ENCODE results near the gene PALD1. TPM values are rescaled to one million over a fixed set of nuclear protein-coding genes. Genes with fewer than 3 reads are reported as not detected.

PALD1 gene
- total RNA-seq, 1 donor from 2014 or later = 9.6 TPM

DNA sequence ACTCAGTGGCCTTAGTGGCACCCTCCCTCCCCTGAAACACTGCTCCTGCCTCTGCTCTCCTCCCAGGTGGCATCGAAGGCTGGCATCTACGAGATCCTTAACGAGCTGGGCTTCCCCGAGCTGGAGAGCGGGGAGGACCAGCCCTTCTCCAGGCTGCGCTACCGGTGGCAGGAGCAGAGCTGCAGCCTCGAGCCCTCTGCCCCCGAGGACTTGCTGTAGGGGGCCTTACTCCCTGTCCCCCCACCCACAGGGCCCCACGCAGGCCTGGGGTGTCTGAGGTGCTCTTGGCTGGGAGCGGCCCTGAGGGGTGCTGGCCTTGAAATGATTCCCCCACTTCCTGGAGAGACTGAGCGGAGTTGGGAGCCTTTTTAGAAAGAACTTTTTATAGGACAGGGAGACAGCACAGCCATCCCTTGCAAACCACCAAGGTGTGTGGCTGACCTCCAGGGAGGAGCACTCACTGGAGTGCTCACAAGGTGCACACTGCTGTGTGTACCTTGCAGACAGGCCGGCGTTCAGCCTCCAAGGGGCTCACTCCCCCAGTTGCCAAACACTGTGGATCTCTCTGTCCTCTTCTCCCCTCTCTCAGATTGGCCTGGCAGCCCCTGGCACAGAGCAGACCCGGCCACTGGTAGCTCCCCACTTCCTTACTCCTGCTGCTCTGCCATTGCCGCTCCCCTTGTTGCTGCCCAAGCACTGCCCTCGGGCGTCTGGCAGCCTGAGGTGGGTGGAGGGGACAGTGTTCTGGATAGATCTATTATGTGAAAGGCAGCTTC is 88.1 kb downstream of the PALD1 start:
- Mint-ChIP-seq H3K36me3 (no peaks in the 10 kb centered on the region), H3K27me3 (ENCODE audit: insufficient read depth, low read depth) (peaks cover 3% of the 10 kb centered on the region), H3K4me3 (no peak overlapping the region), H3K27ac (peak overlapping the region; percentile 92), H3K4me1 (peaks cover 11% of the 10 kb centered on the region), H3K9me3 (no peaks in the 10 kb centered on the region)
- H3K27me3 ChIP-seq = no peaks in the 10 kb centered on the region
- DNase-seq (ENCODE audit: low spot score) = no peak
- no peak overlapping the region for H2AFZ ChIP-seq (replicated peaks)
- H3K36me3 ChIP-seq = no peaks in the 10 kb centered on the region
- no peaks in the 10 kb centered on the region for H3K9me3 ChIP-seq (ENCODE audit: low read depth)
- H4K20me1 ChIP-seq (ENCODE audit: low read depth) = no peaks in the 10 kb centered on the region
- H3K79me2 ChIP-seq (ENCODE audit: low read depth) = no peaks in the 10 kb centered on the region
- H3K4me3 ChIP-seq = no peak overlapping the region
- H3F3A ChIP-seq (ENCODE audit: low read depth) = no peaks in the 10 kb centered on the region
- H3K4me1 ChIP-seq = no peaks in the 10 kb centered on the region
- TF ChIP-seq EZH2 (IDR thresholded peaks at IDR 0.05) (no peak), CTCF (IDR thresholded peaks at IDR 0.05) (no peak), EZH2phosphoT487 (IDR thresholded peaks at IDR 0.05) (no peak)
- H3K9ac ChIP-seq = no peak overlapping the region
- H3K27ac ChIP-seq = no peak overlapping the region
- no peak overlapping the region for H3K4me2 ChIP-seq

GRCh38 chr10:70567603-70568002 is 89.0 kb downstream of the PALD1 start:
- Histone ChIP-seq H3K4me1 (no peaks in the 10 kb centered on the region), H4K20me1 (ENCODE audit: low read depth) (no peaks in the 10 kb centered on the region), H3K36me3 (no peaks in the 10 kb centered on the region), H3K27ac (no peak overlapping the region), H3K9me3 (ENCODE audit: low read depth) (no peaks in the 10 kb centered on the region), H3K79me2 (ENCODE audit: low read depth) (no peaks in the 10 kb centered on the region), H3K9ac (no peak overlapping the region), H3K4me2 (no peak overlapping the region), H2AFZ (replicated peaks) (no peak overlapping the region), H3F3A (ENCODE audit: low read depth) (no peaks in the 10 kb centered on the region), H3K27me3 (no peaks in the 10 kb centered on the region), H3K4me3 (no peak overlapping the region)
- Mint-ChIP-seq H3K4me1 (peaks cover 9% of the 10 kb centered on the region), H3K36me3 (no peaks in the 10 kb centered on the region), H3K4me3 (no peak overlapping the region), H3K27me3 (ENCODE audit: insufficient read depth, low read depth) (peaks cover 3% of the 10 kb centered on the region), H3K9me3 (no peaks in the 10 kb centered on the region), H3K27ac (no peak overlapping the region)
- DNase-seq (ENCODE audit: low spot score) = no peak
- TF ChIP-seq EZH2phosphoT487 (IDR thresholded peaks at IDR 0.05) = no peak
- TF ChIP-seq EZH2 (IDR thresholded peaks at IDR 0.05) = no peak

DNA sequence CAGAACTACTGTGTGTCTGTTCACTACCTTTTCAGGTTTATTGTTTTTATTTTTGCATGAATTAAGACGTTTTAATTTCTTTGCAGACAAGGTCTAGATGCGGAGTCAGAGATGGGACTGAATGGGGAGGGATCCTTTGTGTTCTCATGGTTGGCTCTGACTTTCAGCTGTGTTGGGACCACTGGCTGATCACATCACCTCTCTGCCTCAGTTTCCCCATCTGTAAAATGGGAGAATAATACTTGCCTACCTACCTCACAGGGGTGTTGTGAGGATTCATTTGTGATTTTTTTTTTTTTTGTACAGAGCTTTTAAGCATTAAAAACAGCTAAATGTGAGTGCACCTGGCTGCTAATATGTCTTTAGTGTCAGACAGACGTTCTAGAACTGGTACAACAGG is 89.5 kb downstream of the PALD1 start:
- Histone ChIP-seq H3K9ac (no peak overlapping the region), H3K27ac (no peak overlapping the region), H3K4me1 (no peaks in the 10 kb centered on the region), H3K27me3 (no peaks in the 10 kb centered on the region), H3F3A (ENCODE audit: low read depth) (no peaks in the 10 kb centered on the region), H2AFZ (replicated peaks) (no peak overlapping the region), H3K4me2 (no peak overlapping the region), H3K79me2 (ENCODE audit: low read depth) (no peaks in the 10 kb centered on the region), H3K9me3 (ENCODE audit: low read depth) (no peaks in the 10 kb centered on the region), H4K20me1 (ENCODE audit: low read depth) (no peaks in the 10 kb centered on the region), H3K36me3 (no peaks in the 10 kb centered on the region), H3K4me3 (no peak overlapping the region)
- Mint-ChIP-seq H3K4me3 (no peak overlapping the region), H3K9me3 (no peaks in the 10 kb centered on the region), H3K36me3 (no peaks in the 10 kb centered on the region), H3K4me1 (peaks cover 7% of the 10 kb centered on the region), H3K27ac (no peak overlapping the region), H3K27me3 (ENCODE audit: insufficient read depth, low read depth) (peaks cover 3% of the 10 kb centered on the region)
- no peak for TF ChIP-seq CTCF (IDR thresholded peaks at IDR 0.05)
- TF ChIP-seq EZH2phosphoT487 (IDR thresholded peaks at IDR 0.05) = no peak
- no peak for TF ChIP-seq EZH2 (IDR thresholded peaks at IDR 0.05)
- DNase-seq (ENCODE audit: low spot score) = no peak

DNA sequence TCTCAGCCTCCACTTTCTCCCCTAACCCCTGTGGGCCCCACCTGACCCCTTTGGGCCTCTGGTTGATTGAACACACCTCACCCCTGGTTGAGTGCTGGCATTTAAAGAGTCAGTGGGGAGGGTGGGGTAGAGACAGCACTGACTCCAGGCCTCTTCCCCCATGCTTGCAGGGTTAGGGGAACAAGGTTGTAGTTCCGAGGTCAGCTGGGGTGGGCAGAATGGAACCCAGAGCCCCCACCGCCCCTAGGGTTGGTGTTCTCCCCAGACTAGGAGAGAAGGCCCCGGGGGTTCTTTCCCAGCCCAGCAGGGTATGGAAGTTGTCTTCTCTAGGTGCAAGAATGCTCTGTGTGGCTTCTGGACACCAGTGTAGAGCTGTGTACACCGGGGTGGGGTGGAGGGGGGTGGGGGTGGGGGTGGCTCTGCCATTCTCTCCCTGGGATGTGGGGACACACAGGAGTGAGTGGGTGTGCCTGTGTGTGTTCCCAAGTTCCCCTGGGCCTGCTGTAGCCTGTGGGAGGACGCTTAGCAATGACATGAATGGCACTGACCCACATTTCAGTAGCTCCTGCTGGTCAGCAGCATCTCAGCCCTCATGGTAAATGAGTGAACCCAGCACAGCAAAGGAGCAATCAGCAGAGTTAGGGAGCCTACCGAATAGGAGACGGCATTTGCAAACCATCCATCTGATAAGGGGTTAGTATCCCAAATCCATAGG is 90.4 kb downstream of the PALD1 start:
- Mint-ChIP-seq H3K27ac (no peak overlapping the region), H3K4me3 (no peak overlapping the region), H3K9me3 (no peaks in the 10 kb centered on the region), H3K36me3 (no peaks in the 10 kb centered on the region), H3K4me1 (peaks cover 3% of the 10 kb centered on the region), H3K27me3 (ENCODE audit: insufficient read depth, low read depth) (peaks cover 3% of the 10 kb centered on the region)
- no peaks in the 10 kb centered on the region for H3F3A ChIP-seq (ENCODE audit: low read depth)
- H3K79me2 ChIP-seq (ENCODE audit: low read depth) = no peaks in the 10 kb centered on the region
- H3K27ac ChIP-seq = no peak overlapping the region
- H3K4me2 ChIP-seq = no peak overlapping the region
- no peak for DNase-seq (ENCODE audit: low spot score)
- H4K20me1 ChIP-seq (ENCODE audit: low read depth) = no peaks in the 10 kb centered on the region
- H3K9ac ChIP-seq = no peak overlapping the region
- H3K9me3 ChIP-seq (ENCODE audit: low read depth) = no peaks in the 10 kb centered on the region
- no peaks in the 10 kb centered on the region for H3K36me3 ChIP-seq
- no peak overlapping the region for H2AFZ ChIP-seq (replicated peaks)
- H3K27me3 ChIP-seq = no peaks in the 10 kb centered on the region
- no peak for TF ChIP-seq EZH2 (IDR thresholded peaks at IDR 0.05)
- TF ChIP-seq EZH2phosphoT487 (IDR thresholded peaks at IDR 0.05) = no peak
- no peak for TF ChIP-seq CTCF (IDR thresholded peaks at IDR 0.05)
- no peak overlapping the region for H3K4me3 ChIP-seq
- no peaks in the 10 kb centered on the region for H3K4me1 ChIP-seq

All from neural progenitor cell (in vitro differentiated cells).